ENCODE results near the gene PPP4R3B.

DNA sequence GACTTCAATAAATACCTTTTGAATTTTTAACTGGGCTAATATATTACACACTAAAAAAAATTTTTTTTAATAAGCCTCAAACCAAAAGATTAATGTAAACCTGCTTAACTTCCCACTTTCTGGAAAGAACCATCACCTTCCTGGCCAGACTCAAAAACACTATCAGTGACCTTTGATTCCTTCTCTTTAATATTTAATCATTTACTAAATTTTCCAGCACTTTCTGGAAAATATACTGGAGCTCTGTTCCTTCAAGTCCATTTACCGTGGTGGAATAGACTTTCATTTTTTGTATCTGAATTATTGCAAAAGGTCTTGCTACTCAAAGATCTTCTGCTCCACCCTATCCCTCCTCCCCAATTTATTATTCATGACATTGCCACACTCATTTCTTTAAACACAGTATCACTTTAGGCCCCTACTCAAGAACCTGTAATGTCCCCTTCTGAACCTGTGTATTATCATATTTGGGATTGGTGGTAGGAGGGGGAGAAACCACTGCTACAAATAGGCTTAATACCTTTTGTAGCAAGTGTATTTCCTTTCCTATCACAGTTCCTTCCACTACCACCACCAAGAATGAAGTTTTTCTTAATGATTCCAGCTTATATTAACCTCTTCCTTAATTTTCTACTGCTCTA lies 7.4 kb downstream of the PPP4R3B start:
- no peak for TF ChIP-seq EZH2phosphoT487 (IDR thresholded peaks at IDR 0.05; ENCODE audit: insufficient read depth, low read depth)
- no peak for TF ChIP-seq EZH2 (IDR thresholded peaks at IDR 0.05; ENCODE audit: insufficient read depth, poor library complexity, severe bottlenecking)
